Measurements from ENCODE around the gene ATP6AP1. TPM values are rescaled to one million over a fixed set of nuclear protein-coding genes. Genes with fewer than 3 reads are reported as not detected.
"Not testable (repeated sequence)": the region's sequence is repeated elsewhere in the genome, so short reads cannot be mapped to it uniquely, and the experiment has no call there.

Gene ATP6AP1
- total RNA-seq, 1 donor from 2014 or later = 54.5 TPM

DNA sequence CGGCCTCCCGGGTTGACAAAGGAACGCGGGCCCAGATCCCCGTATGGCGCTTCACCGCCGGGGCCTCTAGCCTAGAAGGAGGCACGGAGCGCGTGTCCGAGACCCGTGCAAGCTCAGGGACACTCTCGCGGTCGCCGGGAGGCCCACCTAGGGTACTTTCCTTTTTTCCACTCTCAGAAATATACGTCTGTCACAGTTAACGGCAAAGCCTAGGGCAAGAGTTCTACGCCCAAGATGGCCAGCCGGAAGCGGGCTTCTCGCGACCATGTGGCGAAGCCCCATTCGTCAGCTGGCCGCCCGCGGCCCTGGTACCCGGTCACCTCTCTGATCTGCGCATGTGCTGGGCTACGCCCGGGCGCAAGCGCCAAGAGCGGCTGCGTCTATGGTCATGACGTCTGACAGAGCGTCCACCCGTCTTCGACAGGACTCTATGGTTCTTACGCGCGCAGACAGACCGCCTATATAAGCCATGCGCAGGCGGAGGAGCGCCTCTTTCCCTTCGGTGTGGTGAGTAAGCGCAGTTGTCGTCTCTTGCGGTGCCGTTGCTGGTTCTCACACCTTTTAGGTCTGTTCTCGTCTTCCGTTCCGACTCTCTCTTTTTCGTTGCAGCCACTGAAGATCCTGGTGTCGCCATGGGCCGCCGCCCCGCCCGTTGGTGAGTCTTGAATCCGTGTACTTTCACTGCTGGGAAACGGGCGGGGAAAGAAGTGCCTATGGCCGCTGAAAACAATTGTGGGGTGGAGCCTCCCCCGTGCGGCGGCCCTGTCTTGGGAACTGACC is 30.4 kb upstream of the ATP6AP1 start, which contains the start of gene RPL10:
Gene RPL10, plus strand, starts transcription at position 490 of the 780 bp plus-strand sequence. Its CDS starts 143 bp downstream, at position 633.
- DNase-seq (ENCODE audit: extremely low spot score in 2 of 2) = peak in 1 of 2 donors; percentile 98
- intact Hi-C loops (cut with DNase I) = loop anchor here (5.0 kb wide), 1 partner anchor 134 kb away; no protein-coding TSS in a partner anchor
- Histone ChIP-seq H3K36me3 (peaks cover 0 to 20% of the 10 kb centered on the region in 2 donors), H3K4me3 (peak within 1 kb of the TSS; percentile 65 to 69), H3K9me3 (no peaks in the 10 kb centered on the region), H3K27me3 (no peaks in the 10 kb centered on the region), H3K27ac (peak within 1 kb of the TSS; percentile 88), H3K4me1 (peaks cover 21% of the 10 kb centered on the region)
- TF ChIP-seq POLR2A (IDR thresholded peaks at IDR 0.05) (peak in 1 of 2 donors; percentile 79), POLR2AphosphoS5 (IDR thresholded peaks at IDR 0.05; ENCODE audit: insufficient read depth in 1 of 2, low read depth in 1 of 2) (peak; percentile 85 to 94)
- TF ChIP-seq, protein P1, sequence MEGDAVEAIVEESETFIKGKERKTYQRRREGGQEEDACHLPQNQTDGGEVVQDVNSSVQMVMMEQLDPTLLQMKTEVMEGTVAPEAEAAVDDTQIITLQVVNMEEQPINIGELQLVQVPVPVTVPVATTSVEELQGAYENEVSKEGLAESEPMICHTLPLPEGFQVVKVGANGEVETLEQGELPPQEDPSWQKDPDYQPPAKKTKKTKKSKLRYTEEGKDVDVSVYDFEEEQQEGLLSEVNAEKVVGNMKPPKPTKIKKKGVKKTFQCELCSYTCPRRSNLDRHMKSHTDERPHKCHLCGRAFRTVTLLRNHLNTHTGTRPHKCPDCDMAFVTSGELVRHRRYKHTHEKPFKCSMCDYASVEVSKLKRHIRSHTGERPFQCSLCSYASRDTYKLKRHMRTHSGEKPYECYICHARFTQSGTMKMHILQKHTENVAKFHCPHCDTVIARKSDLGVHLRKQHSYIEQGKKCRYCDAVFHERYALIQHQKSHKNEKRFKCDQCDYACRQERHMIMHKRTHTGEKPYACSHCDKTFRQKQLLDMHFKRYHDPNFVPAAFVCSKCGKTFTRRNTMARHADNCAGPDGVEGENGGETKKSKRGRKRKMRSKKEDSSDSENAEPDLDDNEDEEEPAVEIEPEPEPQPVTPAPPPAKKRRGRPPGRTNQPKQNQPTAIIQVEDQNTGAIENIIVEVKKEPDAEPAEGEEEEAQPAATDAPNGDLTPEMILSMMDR (IDR thresholded peaks at IDR 0.05) = no peak

DNA sequence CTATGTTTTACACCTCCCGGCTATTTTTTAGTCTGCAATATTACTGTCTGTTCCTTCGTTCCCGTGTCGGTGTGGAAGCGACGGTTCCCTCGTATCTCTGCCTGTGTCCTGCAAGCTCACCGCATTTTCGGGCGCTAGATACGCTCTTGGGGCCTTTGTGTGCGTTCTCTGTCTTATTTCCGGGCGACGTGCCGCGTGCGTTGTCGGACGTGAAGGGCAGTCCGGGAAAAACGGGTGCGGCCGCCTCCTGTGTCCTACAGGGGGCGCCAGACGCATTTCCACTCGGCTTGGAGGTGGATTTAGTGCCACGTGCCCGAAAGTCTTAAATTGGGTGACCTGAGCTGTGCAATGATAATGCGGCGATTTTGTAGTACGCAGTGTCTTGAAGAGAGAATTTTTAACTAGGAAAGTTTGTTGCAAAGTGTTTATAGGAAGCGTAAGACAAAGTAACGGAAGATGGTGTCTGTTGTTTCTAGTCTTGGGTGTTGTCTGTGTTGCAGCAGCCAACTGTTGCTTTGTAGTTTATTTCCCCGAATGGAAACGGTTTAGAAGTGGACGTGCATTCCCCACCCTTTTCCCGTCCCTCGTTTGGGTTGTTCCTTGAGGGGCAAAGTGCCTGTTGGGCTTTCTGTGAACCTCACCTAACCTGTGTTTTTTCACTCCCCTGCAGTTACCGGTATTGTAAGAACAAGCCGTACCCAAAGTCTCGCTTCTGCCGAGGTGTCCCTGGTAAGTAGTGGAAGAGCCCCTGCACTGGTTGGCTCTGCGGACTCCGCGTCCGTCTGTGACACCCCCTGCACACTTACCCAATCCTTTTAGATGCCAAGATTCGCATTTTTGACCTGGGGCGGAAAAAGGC is 29.6 kb upstream of the ATP6AP1 start:
- no peaks in the 10 kb centered on the region for H3K27me3 ChIP-seq
- peaks cover 21% of the 10 kb centered on the region for H3K4me1 ChIP-seq
- TF ChIP-seq POLR2AphosphoS5 (IDR thresholded peaks at IDR 0.05; ENCODE audit: insufficient read depth in 1 of 2, low read depth in 1 of 2) (no peak), POLR2A (IDR thresholded peaks at IDR 0.05) (peak in 1 of 2 donors; percentile 11)
- TF ChIP-seq, protein P1 (IDR thresholded peaks at IDR 0.05) = peak; percentile 52 to 76 (median 60)
- DNase-seq (ENCODE audit: extremely low spot score in 2 of 2) = no peak
- peak overlapping the region; percentile 88 for H3K27ac ChIP-seq
- peaks cover 0 to 20% of the 10 kb centered on the region in 2 donors for H3K36me3 ChIP-seq
- H3K4me3 ChIP-seq = peak overlapping the region; percentile 65 to 69
- intact Hi-C loops (cut with DNase I) = loop anchor here (5.0 kb wide), 1 partner anchor 133 kb away; no protein-coding TSS in a partner anchor
- H3K9me3 ChIP-seq = no peaks in the 10 kb centered on the region

DNA sequence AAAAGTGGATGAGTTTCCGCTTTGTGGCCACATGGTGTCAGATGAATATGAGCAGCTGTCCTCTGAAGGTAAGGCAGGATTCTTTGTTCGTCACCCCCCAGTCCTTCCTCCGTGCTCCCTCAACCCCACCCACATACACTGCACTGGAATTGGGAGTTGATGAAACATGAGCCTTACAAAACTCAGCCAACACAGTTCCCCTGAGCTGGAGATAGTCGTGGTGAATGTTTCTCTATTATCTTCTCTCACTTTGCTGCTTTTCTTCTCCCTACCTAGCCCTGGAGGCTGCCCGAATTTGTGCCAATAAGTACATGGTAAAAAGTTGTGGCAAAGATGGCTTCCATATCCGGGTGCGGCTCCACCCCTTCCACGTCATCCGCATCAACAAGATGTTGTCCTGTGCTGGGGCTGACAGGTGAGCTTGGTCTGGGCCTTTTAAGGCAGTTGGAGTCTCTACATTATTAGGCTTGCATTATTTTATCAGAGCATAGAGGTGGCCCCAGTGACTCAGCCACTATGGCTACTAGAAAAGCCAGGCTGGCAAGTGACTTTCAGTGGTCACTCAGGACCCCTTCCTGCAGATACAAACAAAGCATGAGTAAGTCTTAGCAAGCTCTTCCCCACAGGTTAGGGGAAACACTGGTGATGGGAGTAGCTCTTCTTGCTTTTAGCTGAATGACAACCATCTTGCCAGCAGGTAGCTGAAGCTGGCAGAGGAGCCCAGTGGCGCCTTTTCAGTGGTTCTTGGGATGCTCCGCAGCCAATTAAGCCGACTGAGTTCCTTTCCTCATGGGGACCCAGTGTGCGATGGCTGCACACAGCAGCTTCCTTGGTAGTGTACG is 28.7 kb upstream of the ATP6AP1 start:
- peak overlapping the region; percentile 88 for H3K27ac ChIP-seq
- peaks cover 0 to 20% of the 10 kb centered on the region in 2 donors for H3K36me3 ChIP-seq
- no peak for DNase-seq (ENCODE audit: extremely low spot score in 2 of 2)
- intact Hi-C loops (cut with DNase I) = loop anchor here (5.0 kb wide), 1 partner anchor 133 kb away; no protein-coding TSS in a partner anchor
- TF ChIP-seq POLR2AphosphoS5 (IDR thresholded peaks at IDR 0.05; ENCODE audit: insufficient read depth in 1 of 2, low read depth in 1 of 2) = no peak
- TF ChIP-seq, protein P1 (IDR thresholded peaks at IDR 0.05) = no peak
- no peak for TF ChIP-seq POLR2A (IDR thresholded peaks at IDR 0.05)
- no peaks in the 10 kb centered on the region for H3K9me3 ChIP-seq
- peaks cover 21% of the 10 kb centered on the region for H3K4me1 ChIP-seq
- H3K4me3 ChIP-seq = peak overlapping the region; percentile 65 to 69
- no peaks in the 10 kb centered on the region for H3K27me3 ChIP-seq

DNA sequence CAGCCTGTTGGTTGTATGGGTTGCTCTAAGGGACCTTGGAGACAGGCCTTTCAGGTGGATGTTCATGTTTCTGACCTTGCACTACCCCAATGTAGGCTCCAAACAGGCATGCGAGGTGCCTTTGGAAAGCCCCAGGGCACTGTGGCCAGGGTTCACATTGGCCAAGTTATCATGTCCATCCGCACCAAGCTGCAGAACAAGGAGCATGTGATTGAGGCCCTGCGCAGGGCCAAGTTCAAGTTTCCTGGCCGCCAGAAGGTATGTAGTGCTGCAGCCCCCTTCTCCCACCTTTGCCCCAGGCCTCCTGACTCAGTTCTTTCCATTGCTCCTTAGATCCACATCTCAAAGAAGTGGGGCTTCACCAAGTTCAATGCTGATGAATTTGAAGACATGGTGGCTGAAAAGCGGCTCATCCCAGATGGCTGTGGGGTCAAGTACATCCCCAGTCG is 28.1 kb upstream of the ATP6AP1 start:
- H3K27me3 ChIP-seq; H3K27ac ChIP-seq; H3K4me3 ChIP-seq; H3K9me3 ChIP-seq; intact Hi-C loops (cut with DNase I); DNase-seq (ENCODE audit: extremely low spot score in 2 of 2): not testable (repeated sequence)
- peaks cover 0 to 20% of the 10 kb centered on the region in 2 donors for H3K36me3 ChIP-seq
- H3K4me1 ChIP-seq = peaks cover 21% of the 10 kb centered on the region
